ENCODE measurements around the gene CCM2. TPM values are rescaled to one million over a fixed set of nuclear protein-coding genes. Genes with fewer than 3 reads are reported as not detected.

CCM2 gene
- total RNA-seq, 2 experiments from 2014 or later: 58.9 to 89.1 TPM

GRCh38 chr7:45026984-45027773, 27.2 kb downstream of the CCM2 start:
- H3K79me2 ChIP-seq (ENCODE audit: insufficient read depth, low read depth, low read length): peaks cover 97% of the 10 kb centered on the region
- H4K20me1 ChIP-seq (ENCODE audit: insufficient read depth, low read length): peaks cover 12% of the 10 kb centered on the region
- H3K9me2 ChIP-seq (ENCODE audit: insufficient read depth, low read length): no peaks in the 10 kb centered on the region
- ChIA-PET CTCF (ENCODE audit: unreplicated experiment) (interaction anchor here (0.7 to 1.4 kb wide), 6 partner anchors 12 to 89 kb away, joined by 3 to 5 read pairs (median 3); no protein-coding TSS in a partner anchor), POLR2A (interaction anchor here (0.6 to 3.8 kb wide), 12 partner anchors 9 to 1306 kb away, joined by 3 to 29 read pairs (median 6); partner anchors contain the start of gene CCM2)
- no TSS peak for BruUV-seq (replicated peaks)
- DNase-seq (ENCODE audit: low spot score): peak; percentile 79
- peaks cover 71% of the 10 kb centered on the region for H3K36me3 ChIP-seq (ENCODE audit: insufficient read depth, low read length)
- H3K4me3 ChIP-seq (ENCODE audit: low read depth, low read length, poor library complexity, severe bottlenecking): peak overlapping the region; percentile 57
- TF ChIP-seq CTCF (conservative IDR thresholded peaks at IDR 0.05; ENCODE audit: low read length) (no peak), EZH2phosphoT487 (IDR thresholded peaks at IDR 0.05; ENCODE audit: borderline replicate concordance, low read depth, low read length) (no peak)
- H3K4me2 ChIP-seq (ENCODE audit: low read length): peak overlapping the region; percentile 94
- H3K9me3 ChIP-seq (ENCODE audit: low read length): no peaks in the 10 kb centered on the region; the same call in 1 of the 2 replicates
- H3K4me1 ChIP-seq (ENCODE audit: insufficient read depth, low read length, poor library complexity, severe bottlenecking): peaks cover 54% of the 10 kb centered on the region
- intact Hi-C loops (cut with micrococcal nuclease; ENCODE audit: unreplicated experiment): loop anchor here (1.0 kb wide), 1 partner anchor 26 kb away; no protein-coding TSS in a partner anchor
- H2AFZ ChIP-seq (ENCODE audit: low read length): no peak overlapping the region
- H3K27ac ChIP-seq (ENCODE audit: low read depth, low read length, poor library complexity, severe bottlenecking): peak overlapping the region; percentile 94

GRCh38 chr7:45027774-45028114, 27.7 kb downstream of the CCM2 start:
- H3K36me3 ChIP-seq (ENCODE audit: insufficient read depth, low read length): peaks cover 74% of the 10 kb centered on the region
- no peaks in the 10 kb centered on the region; the same call in 1 of the 2 replicates for H3K9me3 ChIP-seq (ENCODE audit: low read length)
- H4K20me1 ChIP-seq (ENCODE audit: insufficient read depth, low read length): peaks cover 15% of the 10 kb centered on the region
- H3K4me2 ChIP-seq (ENCODE audit: low read length): peak overlapping the region; percentile 94
- BruUV-seq (replicated peaks): TSS peak; percentile 42
- H3K4me1 ChIP-seq (ENCODE audit: insufficient read depth, low read length, poor library complexity, severe bottlenecking): peaks cover 54% of the 10 kb centered on the region
- peaks cover 99% of the 10 kb centered on the region for H3K79me2 ChIP-seq (ENCODE audit: insufficient read depth, low read depth, low read length)
- ChIA-PET CTCF (ENCODE audit: unreplicated experiment) (interaction anchor here (0.7 to 1.4 kb wide), 6 partner anchors 13 to 89 kb away, joined by 3 to 5 read pairs (median 3); no protein-coding TSS in a partner anchor), POLR2A (interaction anchor here (0.6 to 3.8 kb wide), 11 partner anchors 9 to 1306 kb away, joined by 3 to 29 read pairs (median 7); partner anchors contain the start of gene CCM2)
- intact Hi-C loops (cut with micrococcal nuclease; ENCODE audit: unreplicated experiment): loop anchor here (1.0 kb wide), 1 partner anchor 26 kb away; no protein-coding TSS in a partner anchor
- no peaks in the 10 kb centered on the region for H3K9me2 ChIP-seq (ENCODE audit: insufficient read depth, low read length)
- no peak overlapping the region for H2AFZ ChIP-seq (ENCODE audit: low read length)
- H3K4me3 ChIP-seq (ENCODE audit: low read depth, low read length, poor library complexity, severe bottlenecking): peak overlapping the region; percentile 57
- TF ChIP-seq EZH2phosphoT487 (IDR thresholded peaks at IDR 0.05; ENCODE audit: borderline replicate concordance, low read depth, low read length) (no peak), CTCF (conservative IDR thresholded peaks at IDR 0.05; ENCODE audit: low read length) (no peak)
- DNase-seq (ENCODE audit: low spot score): no peak
- H3K27ac ChIP-seq (ENCODE audit: low read depth, low read length, poor library complexity, severe bottlenecking): peak overlapping the region; percentile 94
